GM19397 (cell line): ENCODE measurements around the gene ANXA11.

Experiments
- ATAC-seq: cut with Tn5 transposase; IDR thresholded peaks from one replicate; pipeline ENCODE4 v1.9.1; 2021; ENCODE audit warnings: mild to moderate bottlenecking, moderate library complexity; ENCODE audit not compliant: unreplicated experiment

ANXA11 gene

DNA sequence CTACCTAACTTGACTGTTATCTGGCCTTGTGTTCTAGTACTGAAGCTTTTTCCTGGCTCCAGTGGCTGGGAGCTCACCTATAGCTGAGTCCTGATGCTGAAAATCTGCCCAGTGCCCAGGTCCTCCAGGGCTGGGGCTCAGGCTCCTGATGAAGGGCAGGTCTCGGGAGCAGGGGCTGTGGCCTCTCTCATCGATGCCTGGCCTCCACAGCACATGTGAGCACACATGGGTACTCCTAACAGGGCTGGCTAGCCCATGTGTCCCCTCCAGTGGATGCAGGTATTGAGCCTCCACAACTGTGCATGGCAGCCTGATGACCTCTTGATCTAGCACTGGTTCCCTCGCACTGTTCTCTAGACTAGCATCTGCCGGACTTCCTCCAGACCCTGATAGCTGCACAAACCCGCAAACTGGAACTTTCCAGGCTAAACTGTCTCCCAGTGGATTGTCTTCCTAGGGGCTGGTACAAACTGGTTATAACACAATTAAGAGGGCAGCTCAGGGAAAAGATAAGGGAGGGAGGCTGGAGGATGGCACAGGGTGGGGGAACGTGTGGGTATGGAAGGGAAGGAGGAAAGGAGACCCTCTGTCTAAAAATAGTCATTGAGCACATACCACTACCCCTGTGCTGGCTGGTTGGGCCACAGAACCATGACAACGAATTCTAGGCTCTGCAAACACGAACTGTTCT lies 37.7 kb downstream of the ANXA11 start:
- no peak for ATAC-seq

DNA sequence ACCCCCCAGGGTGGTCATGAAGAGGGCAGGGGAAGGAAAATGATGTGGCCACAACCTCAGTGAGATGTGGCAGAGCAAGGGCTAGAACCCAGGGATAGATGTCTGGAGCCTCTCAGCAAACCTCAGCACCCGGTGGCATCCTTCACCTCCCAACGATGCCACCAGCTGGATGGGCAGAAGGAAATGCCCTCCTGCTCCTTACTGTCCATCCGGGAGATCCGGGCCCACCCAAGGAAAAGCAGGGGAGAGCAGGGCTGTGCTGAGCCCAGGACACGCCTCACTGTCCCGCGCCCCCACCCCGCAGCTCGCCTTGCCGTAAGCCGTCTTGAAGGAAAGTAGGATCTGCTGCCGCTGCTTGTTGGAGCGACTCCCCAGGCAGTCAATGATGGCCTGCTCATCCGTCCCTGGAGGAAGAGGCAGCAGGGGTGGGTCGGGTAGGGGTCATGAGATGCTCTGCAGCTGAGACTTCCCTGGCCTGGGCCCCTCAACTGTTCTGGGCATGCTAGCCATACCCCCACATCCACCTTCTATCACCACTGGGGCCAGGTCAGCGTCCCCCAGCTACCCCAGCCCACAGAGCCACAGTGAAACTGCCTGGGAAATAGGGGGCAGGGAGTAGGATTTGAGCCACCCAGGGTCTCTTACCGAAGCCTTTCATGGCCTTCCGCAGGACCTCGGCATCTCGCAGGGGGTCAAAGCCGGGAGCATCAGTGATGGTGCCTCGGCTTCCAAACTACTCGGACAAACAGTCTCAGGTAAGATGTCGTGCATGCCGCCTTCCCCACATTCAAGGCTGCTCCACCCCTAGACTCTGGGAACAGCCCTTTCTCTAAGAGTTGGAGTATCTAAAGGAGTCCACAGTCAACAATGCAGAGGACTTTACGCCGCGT lies 38.5 kb downstream of the ANXA11 start:
- no peak for ATAC-seq

DNA sequence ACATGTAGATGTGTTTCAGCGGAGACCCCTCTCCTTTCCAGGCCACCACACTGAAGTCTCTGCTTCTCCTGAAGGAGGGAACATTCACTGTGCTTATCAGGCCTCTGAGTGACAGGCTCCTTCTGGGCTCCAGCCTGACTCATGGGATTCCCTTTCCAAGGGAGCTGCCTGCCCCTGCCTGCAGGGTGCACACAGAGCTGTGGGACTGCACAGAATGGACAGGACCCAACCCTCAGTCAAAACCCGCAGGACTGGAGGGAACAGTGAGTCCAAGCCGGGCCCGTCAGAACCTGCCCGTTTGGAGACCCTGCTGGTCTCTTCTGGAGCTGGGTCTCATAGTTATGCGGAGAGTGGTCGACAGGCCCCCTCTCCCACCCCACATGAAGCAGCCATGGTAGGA lies 40.2 kb downstream of the ANXA11 start:
- ATAC-seq: no peak

DNA sequence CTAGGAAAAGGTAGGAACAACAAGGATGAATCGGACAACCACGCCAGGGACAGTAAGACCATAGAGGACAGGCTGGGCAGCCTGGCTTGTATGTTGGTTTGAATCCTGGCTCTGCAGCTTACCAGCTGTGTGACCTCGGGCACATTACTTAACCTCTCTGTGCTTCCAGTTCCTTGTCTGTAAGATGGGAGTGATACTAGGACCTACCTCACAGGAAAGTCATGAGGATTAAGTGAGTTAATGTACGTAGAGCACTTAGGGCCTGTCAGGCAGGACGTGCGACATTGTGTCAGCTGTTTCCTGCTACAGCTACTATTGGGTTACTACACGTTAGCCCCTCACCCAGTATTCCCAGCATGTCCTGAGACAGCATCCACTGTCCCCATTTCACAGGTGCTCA lies 40.7 kb downstream of the ANXA11 start:
- no peak for ATAC-seq

DNA sequence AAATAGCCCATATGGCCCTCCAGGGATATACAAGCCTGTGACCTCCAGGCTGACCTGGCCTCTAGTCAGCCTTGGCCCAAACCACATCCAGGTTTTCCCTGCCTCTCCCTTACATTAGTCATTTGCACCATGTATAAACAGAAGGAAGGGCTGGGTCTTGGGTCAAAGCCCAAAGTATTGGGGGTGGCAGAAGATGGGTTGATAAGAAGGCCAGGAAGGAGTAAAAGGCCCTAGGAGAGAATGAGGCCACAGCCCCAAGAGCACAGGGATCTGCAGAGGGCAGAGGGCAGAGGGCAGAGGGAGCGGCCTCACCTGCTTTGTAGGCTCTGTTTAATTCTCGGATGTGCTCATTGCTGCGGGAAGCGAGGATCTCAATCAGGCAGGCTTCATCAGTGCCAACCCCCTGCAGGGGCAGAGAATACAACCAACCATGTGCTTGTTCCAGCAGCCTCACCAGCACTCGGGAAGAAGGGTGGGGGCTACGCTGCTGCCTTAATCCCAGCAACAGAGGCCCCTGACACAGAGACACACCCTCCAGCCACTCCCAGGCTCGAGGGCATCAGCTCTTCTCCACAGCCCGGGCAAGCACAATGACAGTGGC lies 41.5 kb downstream of the ANXA11 start:
- ATAC-seq: no peak

DNA sequence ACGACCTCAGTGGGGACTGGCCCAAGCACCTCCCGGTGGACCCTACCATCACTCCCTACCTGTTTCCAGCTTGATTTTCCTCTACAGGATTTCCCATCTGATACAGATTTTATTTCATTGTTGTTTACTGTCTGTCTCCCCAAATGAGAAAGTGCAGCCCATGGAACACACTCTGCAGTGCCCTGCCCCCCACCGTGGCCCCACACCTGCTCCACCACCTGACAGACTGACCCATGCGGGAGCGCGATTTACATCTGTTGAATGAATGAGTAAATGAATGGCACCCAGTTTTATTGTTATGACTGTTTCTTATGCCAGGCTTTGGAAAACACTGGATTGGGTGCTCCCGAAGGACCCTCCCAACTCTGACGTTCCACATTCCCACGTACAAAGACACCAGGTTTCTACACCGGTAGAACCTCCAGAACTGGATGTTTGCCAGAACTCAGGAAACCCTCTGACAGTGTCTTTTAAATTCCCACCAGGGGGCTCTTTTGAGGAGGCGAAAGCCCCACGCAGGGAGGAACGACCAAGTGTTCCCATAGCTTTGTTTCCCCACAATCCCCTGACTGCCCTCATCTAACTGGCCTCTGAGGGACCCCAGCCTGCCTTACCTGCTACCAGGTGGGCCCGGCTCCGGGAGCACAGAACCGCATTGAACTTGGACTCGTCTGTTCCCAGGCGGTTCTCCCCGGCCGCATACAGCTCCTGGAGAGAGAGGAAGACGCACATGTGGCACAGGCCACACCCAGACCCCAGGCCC lies 43.8 kb downstream of the ANXA11 start:
- ATAC-seq: no peak

DNA sequence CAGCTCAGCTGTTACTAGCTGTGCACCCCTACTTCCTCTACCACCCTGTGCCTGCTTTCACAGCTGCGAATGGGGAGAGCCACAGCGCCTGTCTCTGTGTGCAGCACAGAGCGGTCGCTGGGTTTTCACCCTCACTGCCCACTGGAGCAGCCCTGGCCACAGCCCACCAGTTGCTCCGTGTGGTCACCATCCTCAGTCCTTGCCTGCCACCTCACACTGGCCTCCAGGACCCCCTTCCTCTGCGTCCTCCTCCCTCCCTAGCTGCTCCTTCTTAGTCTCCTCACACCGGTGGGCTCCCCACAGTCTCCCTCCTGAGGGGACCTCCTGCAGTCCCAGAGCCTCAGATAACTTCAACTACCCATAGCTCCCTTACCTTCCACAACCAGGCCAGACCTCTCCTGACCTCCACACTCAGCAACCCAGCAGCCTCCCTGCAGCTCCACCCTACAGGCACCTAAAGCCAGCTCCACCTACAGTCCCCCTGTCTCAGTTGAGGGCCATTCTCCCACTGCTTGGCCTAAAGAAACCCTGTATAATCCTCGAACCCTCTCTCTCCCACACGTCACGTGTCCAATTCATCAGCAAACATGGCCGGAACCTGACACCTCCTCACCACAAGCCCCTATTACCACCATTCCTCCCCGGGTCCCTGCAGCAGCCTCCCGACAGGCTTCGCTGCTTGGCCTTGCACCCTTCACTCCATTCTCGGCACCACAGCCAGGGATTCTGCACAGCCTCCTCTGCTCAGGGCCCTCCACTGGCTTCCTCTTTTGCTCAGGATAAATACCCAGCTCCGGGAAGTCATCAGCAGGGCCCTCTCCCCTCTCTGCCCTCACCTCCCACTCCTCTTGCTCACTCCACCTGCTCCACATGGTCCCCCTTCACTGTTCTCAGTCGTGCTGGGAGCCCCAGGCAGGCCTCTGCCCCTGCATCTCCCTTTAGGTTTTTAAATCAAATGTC lies 44.7 kb downstream of the ANXA11 start:
- ATAC-seq: no peak

DNA sequence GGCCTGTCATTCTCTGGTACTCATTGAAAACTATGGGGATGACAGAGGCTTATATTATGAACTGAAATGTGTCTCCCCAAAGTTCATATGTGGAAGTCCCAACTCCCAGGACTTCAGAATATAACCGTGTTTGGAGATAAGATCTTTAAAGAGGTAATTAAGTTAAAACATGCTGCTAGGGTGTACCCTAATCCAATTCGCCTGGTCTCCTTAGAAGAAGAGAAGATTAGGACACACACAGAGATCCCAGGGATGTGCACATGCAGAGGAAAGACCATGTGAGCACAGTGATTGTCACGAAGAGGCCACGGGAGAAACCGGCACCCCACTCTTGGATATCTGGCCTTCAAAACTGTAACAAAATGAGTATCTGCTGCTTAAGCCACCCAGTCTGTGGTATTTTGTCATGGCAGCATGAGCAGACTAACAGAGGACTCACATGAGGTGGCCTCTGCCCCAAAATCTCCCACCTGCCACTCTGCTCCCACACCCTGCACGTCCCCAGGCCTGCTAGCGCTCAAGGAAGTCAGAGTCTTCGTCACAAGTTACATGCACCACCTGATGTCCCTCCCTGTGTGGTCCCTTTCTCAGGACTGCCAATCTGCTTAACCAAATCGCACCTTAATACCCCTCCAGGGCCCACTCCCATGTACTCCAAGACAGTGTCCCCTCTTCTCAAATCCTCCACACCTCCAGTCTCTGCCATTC lies 46.0 kb downstream of the ANXA11 start:
- ATAC-seq: no peak

DNA sequence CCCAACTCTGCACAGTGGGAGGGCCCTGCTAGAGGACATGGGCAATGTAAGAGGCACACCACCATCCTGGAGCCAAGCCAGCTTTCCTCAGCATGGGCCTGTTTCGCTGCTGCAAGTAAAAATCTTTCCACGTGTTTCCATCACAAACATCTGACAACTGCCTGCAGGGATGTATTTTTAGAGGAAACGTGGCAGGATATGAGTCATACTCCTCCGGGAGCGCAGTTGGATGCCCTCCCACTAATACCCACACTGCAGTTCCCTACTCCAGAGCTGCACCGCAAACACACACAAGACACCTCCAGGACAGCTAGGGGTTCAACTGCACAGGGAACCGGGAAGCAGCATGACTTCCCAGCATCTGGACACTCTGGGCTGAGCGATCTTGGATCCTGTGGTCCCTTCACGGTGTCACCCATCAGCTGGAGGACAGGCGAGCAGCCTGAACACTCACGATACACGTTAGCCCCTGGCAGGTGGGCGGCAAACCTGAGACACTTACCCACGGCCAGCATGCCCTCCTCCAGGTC lies 46.7 kb downstream of the ANXA11 start:
- no peak for ATAC-seq

DNA sequence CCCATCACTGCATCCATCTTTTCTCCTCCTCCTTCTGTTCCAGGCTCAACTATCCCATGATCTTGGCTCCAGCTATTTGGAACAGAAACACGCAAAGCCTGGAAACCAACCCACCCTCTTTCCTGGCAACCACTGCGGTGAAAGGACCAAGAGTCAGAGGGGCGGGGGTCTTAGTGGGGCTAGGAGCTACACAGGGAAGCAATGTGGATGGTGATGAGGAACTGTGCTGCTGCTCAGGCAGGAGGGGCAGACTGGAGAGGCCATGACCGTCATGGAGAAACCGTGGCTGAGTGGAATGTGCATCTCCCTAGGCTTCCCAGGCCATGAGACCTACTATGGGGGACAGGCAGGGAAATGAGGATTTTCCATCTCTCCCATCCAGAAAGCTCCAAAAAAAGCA lies 47.2 kb downstream of the ANXA11 start:
- ATAC-seq: no peak

DNA sequence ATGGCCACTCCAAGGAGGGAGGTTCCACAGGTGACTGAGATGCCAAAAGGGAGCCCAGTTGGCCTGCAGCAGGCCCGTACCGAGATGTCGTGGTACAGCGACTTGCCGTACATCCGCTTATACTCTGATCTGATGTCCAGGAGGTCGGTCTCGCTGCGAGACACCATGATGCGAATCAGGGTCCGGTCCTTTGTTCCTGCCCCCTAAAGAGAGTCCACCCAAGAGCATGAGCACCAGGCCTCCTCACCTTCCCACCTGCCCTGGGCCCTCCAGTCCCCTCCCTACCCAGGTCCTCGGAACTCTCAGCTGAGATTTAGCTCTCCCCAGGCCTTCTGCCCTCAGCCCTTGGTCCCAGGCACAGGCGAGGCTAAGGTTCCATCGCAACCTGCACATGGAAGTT lies 47.8 kb downstream of the ANXA11 start:
- ATAC-seq: no peak

DNA sequence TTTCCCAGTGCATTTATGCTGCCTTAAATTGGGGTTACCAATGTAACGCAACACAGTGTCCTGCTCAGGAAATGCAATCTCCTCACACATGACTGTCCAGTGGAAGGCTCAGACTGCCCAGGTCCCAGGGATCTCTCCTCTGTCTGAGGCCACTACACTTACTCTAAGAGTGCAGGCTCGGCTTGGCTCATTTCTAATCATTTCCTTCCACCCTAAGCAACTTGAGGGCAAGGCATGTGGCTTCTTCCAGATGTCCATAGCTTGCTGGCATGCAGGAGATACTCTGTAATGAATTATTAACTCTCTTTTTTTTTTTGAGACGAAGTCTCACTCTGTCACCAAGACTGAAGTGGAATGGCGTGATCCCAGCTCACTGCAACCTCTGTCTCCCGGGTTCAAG lies 49.1 kb downstream of the ANXA11 start:
- no peak for ATAC-seq

DNA sequence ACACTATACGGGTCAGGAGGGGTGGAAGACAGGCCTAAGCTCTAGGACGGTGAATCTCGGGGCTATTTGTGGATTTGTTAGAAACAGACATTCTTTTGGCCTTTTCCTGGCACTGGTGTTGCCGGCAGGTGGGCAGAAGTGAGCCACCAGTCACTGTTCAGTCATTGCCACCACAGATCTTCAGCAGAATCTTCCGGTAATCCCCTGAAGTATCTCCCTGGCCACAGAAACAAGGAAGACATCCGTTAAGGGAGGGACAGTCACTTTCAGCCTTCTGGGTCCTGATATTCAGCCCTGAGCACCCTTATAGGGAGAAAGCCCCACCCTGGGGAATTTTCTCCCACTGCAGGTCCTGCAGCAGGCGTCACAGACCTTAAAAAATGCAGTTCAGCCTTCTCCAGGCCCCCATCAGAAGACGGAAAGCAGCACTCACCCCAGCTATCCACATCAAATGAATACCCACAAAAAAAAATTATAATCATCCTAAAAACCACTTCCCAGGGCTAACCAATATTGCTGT lies 49.6 kb downstream of the ANXA11 start:
- ATAC-seq: no peak

DNA sequence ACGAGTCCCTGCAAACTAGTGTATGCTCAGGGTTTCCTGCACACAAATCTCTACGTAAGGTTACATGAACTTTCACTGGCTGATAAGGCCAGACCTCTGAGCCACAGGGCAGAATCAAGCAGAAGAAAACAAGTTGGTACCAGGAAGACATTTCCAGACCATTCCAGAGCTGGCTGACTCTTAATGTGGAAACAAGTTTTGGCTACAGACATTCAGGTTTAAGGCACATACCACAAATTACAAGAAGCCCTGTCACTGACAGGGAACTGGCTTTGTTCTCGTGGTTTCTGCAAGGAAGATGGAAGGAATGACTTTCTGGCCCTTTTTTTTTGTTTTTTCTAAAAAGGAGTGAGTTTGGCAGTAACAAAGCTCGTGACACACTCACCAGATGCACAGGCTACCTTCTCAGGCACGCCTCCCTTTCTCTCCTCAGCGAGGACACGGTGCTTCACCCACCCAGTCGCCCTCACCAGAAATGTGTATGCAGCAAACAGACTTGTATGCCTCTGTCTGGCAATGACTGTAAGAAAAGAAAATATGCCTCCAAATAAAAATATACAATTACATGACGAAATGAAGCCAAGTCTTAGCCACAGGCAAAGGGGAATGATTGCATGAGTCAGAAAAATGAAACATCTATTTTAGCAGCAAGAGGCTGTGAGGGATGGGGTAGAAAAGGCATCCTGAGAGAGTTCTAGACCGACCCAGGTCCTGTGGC lies 50.2 kb downstream of the ANXA11 start:
- no peak for ATAC-seq

DNA sequence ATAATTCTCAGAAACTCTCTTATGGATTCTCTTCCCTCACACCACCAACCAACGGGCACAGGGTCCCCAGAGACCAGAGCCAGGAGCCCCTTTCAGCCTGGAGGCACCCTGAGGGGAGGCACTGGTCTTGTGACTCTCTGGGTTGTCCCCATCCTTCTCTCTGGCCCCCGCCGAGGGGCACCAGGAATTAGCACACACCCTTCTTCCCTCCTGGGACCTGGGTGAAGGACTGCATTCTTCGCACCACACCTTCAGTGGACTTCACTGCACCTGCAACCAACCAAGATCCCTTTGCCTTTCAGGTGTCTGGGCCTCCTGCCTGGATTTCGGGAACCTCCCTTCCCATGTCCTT lies 50.7 kb downstream of the ANXA11 start:
- ATAC-seq: no peak

DNA sequence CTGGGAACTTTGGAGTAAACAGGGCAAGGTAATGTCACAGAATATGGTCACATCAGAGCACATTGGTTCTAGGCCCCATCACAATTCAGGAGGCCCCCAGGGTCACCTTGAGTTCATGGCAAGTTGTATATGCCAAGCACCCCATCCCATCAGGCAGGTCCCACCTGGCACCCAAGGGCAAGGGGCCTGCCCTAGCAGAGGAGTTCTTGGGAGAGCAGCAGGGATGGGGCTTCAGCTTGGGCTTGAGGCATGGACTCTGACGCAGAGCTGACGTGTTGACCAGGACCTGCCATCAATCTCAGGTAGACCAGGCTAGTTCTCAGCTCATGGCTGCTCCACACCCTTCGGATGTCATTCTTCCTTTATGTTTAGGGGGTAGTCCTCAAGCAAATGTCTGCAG lies 51.9 kb downstream of the ANXA11 start:
- no peak for ATAC-seq

DNA sequence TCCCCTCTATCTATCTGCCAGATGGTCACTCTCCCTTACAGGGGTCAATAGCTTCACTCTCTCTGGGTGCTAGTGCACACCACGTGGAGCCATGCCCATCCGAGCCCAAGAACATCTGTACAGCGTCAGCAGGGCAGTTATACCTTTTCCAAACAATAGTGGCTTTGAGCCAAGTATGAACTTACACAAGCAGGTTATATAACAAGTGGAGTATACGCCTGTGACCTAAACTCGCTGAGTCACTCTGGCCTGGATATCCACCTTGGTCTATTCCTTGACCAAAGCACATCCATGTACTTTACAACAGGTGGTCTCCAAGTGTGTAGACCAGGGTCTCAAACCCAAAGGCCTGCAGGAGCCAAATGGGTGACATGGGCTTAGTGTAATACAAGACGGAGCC lies 52.5 kb downstream of the ANXA11 start:
- no peak for ATAC-seq

DNA sequence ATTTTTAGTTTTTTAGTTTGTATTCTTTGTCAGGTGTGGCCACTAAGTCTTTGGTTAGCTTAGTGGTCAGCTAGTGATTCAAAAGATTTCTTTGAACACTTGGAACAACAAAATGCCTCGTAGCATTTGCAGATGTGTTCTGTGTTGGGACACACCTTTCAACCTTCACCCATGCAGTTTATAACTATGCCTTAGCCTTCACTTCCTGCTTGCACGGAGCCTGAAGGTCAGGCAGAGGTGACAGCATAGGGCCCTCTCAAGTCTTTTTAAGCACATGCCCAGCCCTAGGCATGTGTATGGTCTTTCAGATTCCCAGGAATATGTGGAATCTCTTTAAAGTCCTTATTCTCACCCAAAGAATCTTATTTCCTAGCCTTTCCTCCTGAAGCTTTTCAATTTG lies 55.2 kb downstream of the ANXA11 start:
- no peak for ATAC-seq

DNA sequence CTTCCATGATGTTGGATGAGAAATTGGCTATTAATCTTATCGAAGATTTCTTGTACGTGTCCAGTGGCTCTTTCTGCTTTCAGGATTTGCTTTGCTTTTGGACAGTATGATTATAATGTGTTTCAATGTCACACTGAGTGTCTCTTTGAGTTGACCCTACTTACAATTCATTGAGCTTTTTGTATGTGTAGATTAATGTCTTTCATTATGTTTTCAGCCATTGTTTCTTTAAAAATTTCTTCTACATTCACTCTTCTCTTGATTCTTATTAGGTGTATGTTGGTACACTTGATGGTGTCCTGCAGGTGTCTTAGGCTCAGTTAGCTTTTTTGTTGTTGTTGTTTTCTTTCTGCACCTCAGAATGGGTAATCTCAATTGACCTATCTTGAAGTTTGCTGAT lies 56.2 kb downstream of the ANXA11 start:
- no peak for ATAC-seq
